GM12865 (cell line): ENCODE data around the gene C16orf74.

Source experiments
- DNase-seq: peaks from one replicate; pipeline ENCODE4 v3.0.0; 2010; ENCODE audit warnings: low read depth
- H3K4me3 ChIP-seq: 2 replicates; pipeline ENCODE4 v1.5.1; 2011; ENCODE audit warnings: mild to moderate bottlenecking, low read depth, low read length, control low read depth
- CTCF ChIP-seq: IDR thresholded peaks from 2 replicates; pipeline ENCODE4 v1.5.1; 2011; ENCODE audit warnings: low read length, control low read depth, low read depth, inconsistent platforms; ENCODE audit not compliant: insufficient read depth; ENCODE audit errors: missing control alignments

The C16orf74 gene

DNA sequence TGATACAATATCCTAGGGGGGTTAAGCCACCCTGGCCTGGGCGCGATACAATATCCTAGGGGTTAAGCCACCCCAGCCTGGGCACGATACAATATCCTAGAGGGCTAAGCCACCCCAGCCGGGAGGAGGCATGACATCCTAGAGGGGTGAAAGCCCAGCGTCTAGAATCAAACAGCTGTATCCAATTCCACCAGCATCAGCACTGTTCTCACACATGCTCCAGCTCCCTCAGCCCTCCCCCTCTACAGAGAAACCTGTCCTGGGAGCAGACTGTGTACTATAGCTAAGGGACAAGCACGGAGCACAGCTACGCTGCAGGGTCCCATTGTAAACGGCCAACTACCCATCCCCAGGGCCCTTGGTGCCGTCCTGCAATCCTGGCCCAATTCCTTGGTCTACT, 68.4 kb downstream of the C16orf74 start:
- TF ChIP-seq CTCF = no peak
- DNase-seq = no peak
- H3K4me3 ChIP-seq = no peak overlapping the region

DNA sequence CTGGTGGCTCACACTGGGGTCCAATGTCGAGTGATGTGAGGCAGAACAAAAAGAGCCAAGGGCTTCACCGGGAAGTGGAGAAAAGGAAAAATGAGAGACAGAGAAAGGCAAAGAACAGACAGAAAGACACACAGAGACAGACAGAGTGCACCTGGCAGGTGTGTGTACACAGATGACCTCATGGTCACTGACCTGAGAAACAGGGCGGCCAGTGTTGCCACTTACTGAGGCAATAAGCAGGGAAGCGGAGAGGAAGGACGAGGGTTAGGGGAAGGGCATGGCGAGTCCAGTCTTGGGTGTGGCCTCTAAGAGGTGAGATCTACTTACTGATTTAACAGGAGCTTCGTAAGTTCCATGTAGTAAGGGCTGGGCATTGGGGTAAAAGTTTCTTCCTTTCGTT, 69.6 kb downstream of the C16orf74 start:
- TF ChIP-seq CTCF = no peak
- DNase-seq = no peak

DNA sequence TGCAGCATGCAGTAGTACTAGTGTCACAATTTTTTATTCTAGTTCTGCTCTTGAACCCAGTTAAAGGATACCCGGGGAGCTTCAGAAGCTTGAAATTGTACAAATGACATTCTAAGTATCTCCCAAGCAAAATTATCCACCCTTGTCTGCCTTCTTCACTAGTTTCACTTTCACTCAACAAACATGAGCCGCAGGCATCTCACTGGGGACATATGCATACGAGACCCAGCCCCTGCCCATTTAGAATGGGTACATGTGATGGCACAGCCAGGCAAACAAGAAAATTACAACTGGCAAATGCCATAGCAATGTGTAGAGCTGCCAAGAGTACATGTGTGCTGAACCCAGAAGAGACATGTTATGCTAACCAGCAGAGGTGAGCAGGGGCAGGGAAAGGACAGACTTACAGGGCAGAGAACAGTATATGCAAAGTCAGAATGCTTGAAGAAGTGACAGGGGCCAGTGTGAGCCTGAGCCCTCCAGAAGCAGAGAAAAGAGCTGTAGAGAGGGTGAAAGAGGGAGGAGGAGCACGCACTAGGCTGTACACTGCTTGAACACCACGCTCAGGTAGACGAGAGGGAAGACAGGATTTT, 70.4 kb downstream of the C16orf74 start:
- H3K4me3 ChIP-seq = no peak overlapping the region
- no peak for TF ChIP-seq CTCF
- no peak for DNase-seq

More for the DNA sequence above, 69.6 kb downstream of the C16orf74 start:
- H3K4me3 ChIP-seq = no peak overlapping the region

DNA sequence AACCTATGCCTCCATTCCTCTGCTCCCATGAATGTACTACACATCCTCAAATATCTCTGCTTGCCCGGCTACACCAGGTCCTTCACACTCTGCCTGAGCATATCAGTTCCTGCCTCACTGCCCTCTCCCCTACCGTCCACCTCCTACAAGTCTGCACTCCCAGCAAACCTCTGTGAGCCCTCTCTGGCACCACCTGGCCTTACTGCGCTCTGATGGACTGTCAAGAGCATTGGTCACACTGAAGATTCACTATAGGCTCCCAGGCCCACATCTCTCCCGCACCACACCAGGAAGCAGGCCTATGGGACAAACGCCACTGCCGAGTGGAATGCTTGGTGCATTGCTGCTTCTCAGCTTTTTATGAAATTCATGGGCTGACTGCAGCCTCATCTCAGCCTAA, 71.0 kb downstream of the C16orf74 start:
- no peak overlapping the region for H3K4me3 ChIP-seq
- no peak for DNase-seq
- TF ChIP-seq CTCF = no peak

GRCh38 chr16:85678821-85679220, 72.1 kb downstream of the C16orf74 start:
- no peak for DNase-seq
- TF ChIP-seq CTCF = no peak

DNA sequence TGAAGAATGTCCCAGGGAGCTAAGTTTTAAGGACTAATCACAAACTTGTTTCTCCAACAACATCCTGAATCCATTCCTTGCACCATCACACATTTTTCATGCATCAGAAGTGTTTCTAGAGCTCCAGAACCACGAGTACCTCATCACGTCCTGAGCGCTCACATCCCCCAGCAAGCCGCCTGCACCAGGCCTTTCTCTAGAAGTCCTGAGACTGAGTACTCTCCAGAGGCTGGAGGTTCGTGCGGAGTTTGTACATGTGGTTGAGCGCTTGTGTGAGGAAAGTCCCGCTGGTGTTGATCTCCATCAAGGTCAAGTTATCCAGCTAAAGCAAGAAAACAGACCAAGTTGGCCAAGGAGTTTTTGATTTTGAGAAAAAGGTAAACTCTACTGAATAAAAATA, 72.9 kb downstream of the C16orf74 start:
- TF ChIP-seq CTCF = no peak
- no peak for DNase-seq
- H3K4me3 ChIP-seq = no peak overlapping the region

More at GRCh38 chr16:85678821-85679220, 72.1 kb downstream of the C16orf74 start:
- no peak overlapping the region for H3K4me3 ChIP-seq

DNA sequence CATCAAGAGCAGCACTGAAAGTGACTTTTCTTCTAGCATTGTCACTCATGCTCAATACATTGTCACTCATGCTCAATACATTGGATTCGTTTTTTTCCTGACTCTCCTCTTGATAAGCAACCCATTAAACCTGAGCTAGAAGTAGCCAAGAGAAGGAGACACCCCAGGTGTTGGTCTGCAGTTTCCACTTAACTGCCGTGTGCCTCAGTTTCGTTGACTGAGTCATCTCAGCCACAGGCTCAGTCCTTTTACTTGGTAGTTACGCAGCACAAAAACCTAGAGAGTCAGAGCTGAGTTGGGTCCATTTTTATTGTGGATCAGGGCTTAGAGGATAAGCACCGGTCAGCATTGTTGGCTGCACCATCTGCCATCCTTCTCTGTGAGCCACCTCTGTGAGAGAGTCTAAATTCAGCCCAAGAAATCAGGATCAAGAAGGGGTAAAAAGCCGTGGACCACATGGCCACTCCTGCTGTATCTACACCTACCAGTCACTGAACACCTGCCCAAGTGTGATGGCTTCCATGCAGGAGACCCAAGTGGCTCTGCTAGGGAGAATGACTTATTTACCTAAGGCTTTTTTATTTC, 73.4 kb downstream of the C16orf74 start:
- no peak overlapping the region for H3K4me3 ChIP-seq
- TF ChIP-seq CTCF = no peak
- no peak for DNase-seq
